ENCODE measurements around the gene FAAP100.
"Not testable (repeated sequence)": the region's sequence is repeated elsewhere in the genome, so short reads cannot be mapped to it uniquely, and the experiment has no call there.

FAAP100 gene, protein sequence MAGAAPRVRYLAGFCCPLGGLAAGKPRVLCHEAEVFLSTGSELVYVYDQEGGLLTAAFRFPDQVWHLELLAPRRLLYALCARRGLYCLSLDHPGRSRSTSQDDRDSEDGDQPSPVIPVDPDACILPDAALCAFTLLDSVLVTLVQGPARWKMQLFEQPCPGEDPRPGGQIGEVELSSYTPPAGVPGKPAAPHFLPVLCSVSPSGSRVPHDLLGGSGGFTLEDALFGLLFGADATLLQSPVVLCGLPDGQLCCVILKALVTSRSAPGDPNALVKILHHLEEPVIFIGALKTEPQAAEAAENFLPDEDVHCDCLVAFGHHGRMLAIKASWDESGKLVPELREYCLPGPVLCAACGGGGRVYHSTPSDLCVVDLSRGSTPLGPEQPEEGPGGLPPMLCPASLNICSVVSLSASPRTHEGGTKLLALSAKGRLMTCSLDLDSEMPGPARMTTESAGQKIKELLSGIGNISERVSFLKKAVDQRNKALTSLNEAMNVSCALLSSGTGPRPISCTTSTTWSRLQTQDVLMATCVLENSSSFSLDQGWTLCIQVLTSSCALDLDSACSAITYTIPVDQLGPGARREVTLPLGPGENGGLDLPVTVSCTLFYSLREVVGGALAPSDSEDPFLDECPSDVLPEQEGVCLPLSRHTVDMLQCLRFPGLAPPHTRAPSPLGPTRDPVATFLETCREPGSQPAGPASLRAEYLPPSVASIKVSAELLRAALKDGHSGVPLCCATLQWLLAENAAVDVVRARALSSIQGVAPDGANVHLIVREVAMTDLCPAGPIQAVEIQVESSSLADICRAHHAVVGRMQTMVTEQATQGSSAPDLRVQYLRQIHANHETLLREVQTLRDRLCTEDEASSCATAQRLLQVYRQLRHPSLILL

GRCh38 chr17:81552244-81553017 lies at the start of gene FAAP100:
TSS of gene FAAP100 (minus strand) at chr17:81552353. CDS start at chr17:81552330, 23 bp downstream.
- DNase-seq, result peak; percentile 79

DNA sequence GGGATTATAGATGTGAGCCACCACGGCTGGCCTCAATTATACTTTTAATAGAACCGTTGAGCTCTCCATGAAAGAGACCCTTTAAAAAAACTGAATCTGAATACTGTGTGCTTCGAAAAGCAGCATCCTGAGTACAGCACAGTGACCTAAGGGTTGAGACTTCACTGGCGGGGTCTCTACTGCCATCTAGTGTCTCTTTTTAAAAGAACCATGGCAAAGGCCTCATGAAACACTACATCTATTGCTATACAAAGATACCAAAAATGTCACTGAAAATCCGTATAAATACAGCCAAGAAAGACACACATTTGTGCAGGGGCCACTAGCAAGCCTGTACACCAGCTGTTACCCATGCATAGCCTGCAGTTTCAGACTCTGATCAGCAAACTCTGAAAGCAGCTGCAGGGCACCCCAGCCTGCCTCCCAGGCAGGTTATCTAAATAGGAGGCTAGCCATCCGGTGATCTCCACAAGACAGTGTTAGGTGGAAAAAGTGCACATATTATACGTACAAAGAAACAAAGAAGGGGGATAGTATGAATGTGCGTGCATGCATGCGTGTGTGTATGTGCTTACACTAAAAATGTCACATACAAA lies 49.5 kb upstream of the FAAP100 start:
- peak; percentile 36 for DNase-seq

DNA sequence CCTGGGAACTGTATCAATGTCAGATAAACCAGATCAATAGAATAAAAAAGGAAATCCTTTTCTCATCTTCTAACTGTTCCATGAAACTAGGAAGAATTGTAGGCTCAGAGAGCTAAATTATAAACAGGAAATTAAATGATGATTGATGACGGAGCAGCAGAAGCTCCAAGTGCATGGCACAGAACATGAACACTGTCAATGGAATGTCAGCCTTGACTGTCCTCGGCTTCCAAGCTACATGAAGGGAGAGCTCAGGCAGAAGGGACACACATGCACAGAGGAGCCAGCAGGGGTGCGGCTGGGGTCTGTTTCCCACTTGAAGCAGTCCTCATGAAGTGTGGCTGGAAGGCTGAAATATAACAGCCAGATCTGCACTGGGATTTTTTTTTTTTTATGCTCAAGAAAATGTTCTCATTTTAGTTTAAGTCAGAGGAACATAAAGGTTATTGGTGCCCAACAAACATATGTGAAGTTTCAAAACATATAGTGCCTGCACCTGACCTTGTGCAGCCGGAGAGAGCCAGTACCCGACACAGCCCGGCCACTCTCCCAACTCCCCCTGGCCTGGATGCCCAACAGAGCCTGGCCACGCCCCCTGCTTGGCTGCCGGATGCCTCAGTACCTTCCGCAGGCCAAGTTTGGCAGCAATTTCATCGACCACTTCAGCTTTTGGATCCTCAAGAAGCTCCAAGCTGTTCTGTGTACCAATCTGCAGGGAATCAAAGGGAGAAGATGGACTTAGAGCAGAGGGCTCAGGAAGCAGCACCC lies 47.8 kb upstream of the FAAP100 start:
- no peak for DNase-seq

- DNase-seq, result no peak
Measured at GRCh38 chr17:81593105-81593871, 41.1 kb upstream of the FAAP100 start.

- no peak for DNase-seq
Measured at GRCh38 chr17:81591971-81592370, 39.8 kb upstream of the FAAP100 start.

DNA sequence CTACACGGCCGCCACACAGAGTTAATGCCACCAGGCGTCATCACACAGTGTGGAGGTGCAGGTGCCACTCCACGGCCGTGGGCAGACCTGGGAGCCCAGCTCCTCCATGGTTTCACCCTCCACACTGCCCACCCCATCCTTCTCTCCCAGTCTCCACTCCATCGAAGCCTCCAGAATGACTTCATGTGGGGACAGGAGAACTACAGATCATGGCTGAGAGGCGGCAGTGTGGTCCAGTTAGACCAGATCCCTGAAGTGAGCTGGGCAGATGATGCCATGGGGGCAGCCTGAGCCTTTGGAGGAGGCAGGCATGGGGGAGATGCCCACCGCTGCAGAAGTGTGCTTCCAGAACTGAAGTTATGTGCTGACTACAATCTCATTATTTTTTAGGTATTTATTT lies 38.0 kb upstream of the FAAP100 start:
- DNase-seq, result no peak

DNA sequence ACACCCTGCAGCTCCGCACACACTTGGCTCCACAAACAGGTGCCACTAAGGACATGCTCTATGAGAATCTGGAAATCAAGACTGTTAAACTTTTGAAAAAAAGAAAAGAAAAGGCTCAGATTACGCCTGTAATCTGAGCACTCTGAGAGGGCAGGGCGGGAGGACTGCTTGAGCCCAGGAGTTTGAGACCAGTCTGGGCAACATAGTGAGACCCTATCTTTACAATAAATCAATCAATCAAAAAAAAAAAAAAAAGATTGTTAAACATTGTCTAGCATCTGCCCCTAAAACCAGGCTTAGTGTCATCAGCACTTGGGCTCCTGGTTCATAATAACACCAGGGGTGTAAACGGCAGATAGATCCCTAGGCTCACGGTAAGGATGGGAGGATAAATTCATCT lies 37.5 kb upstream of the FAAP100 start:
- DNase-seq, result no peak

DNA sequence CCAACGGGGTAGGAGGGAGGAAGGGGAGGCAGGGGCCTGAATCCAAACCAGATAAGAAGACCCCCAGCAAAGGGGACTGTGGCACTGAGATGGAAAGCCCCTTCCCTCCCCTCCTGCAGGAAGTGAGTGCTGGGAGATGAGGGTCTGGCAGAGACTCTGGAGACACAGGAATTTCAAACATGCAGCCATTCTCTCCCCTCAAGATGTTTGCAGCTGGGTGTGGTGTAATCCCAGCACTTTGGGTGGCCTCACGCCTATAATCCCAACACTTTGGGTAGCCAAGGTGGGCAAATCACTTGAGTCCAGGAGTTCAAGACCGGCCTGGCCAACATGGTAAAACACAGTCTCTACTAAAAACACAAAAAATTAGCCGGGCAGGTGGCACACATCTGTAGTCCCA lies 33.9 kb upstream of the FAAP100 start:
- no peak for DNase-seq

- not testable (repeated sequence) for DNase-seq
Measured at GRCh38 chr17:81584771-81585170, 32.6 kb upstream of the FAAP100 start.

GRCh38 chr17:81583589-81584342 lies 31.6 kb upstream of the FAAP100 start:
- DNase-seq, result no peak

DNA sequence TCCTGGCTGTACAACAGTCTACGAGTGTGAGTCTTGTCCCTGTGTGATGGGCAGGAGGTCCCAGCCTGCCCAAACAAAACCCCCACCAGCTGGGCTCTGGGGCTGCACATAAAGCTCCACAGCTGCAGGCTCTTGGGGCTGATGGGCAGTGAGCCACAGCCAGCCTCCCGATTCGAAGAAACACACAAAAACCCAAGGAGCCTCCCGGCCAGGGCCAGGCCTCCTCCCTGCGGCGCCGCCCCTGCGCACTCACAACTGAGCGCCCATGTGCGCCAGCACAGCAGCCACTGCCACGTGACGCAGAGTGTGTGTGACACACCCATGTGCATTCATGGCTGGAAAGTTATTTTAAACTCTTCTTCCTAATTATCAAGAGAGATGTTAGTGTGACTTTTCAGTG lies 30.6 kb upstream of the FAAP100 start:
- no peak for DNase-seq

GRCh38 chr17:81582341-81582740 lies 30.2 kb upstream of the FAAP100 start:
- no peak for DNase-seq

- no peak for DNase-seq
Measured at GRCh38 chr17:81581758-81582157, 29.6 kb upstream of the FAAP100 start.

DNA sequence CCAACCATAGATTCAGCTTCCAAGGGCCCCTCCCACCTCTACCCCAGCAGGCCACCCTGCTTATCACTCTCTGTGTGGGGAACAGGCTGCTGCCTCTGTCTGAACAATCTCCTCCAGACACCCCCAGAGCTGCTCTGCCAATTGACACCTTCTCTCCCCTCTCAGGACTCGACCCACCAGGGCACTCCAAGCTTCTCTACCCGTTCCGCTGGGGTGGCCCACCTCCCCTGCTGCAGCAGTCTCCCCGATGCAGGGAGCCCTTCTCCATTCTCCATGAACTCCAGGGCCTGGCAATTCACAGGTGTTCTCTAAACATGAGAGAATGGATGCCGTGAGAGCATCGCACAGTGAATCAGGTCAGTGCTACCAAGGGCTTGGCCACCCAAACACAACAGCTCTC lies 28.3 kb upstream of the FAAP100 start:
- no peak for DNase-seq

- no peak for DNase-seq
Measured at GRCh38 chr17:81579821-81580321, 27.7 kb upstream of the FAAP100 start.

DNA sequence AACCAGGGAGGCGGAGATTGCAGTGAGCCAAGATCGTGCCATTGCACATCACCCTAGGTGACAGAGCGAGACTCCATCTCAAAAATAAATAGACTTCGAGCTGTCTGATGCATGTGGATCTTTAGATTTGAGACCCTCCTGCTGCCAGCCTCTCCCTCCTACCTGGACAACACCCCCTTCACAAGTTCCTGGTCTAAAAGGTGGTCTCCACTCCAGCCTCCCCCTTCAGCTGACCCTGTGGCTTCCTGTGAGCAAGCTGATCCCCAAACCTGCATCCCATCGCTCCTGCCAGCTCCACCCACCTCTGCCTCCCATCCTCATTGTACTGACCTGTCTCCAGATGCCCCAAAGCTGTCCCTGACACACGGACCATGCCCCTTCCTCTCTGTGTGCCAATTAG lies 27.1 kb upstream of the FAAP100 start:
- DNase-seq, result no peak

DNA sequence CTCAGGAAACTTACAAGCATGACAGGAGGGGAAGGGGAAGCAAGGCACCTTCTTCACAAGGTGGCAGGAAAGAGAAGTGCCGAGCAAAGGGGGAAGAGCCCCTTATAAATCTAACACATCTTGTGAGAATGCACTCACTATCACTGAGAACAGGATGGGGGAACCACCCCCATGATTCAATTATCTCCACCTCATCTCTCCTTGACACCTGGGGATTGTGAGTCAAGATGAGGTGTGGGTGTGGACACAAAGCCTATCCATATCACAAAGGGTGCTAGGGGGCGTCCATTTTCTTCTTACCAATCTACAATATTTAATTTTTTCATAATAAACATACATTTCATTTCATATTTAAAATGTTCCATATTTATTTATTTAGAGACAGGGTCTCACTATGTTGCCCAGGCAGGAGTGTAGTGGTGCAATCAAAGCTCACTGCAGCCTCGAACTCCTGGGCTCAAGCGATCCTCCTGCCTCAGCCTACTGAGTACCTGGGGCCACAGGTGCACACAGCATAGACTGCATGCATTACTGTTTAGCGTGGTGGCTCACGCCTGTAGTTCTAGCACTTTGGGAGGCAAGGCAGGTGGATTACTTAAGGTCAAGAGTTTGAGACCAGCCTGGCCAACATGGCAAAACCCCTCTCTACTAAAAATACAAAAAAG lies 26.5 kb upstream of the FAAP100 start:
- DNase-seq, result no peak

DNA sequence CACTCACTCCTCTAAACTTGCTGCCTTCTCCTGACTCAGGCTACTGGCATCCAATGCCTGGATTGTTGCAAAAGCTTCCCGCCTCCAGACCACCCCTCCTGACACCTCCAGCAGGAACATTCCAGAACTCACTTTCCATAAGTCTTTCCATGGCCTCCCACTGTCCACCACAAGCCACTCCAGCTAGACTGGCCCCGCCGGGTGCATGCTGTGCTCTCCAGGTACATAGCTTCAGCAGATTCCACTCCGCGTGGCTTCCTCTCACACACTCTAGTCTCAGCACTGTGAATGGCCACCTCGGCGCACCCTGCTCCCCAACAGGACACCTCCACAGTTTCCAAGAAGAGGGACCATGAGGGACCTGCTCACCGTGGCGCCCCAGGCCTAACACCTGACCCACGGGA lies 25.9 kb upstream of the FAAP100 start:
- no peak for DNase-seq

- no peak for DNase-seq
Measured at GRCh38 chr17:81577278-81578000, 25.3 kb upstream of the FAAP100 start.
